NCI-H446 treated with DMSO at 0.1 percent for 48 hours (cell line): ENCODE measurements around the gene CADM1.

Experiments used
- DNase-seq: peaks from one replicate; lab custom pipeline; 2025; lab: John Stamatoyannopoulos, UW

The CADM1 gene

GRCh38 chr11:115241899-115242298 lies 262.3 kb downstream of the CADM1 start:
- DNase-seq, result no peak

GRCh38 chr11:115238791-115239190 lies 265.4 kb downstream of the CADM1 start:
- no peak for DNase-seq

GRCh38 chr11:115238086-115238485 lies 266.1 kb downstream of the CADM1 start:
- no peak for DNase-seq

- no peak for DNase-seq
These were observed 266.6 kb downstream of the CADM1 start for GRCh38 chr11:115237578-115237977.

DNA sequence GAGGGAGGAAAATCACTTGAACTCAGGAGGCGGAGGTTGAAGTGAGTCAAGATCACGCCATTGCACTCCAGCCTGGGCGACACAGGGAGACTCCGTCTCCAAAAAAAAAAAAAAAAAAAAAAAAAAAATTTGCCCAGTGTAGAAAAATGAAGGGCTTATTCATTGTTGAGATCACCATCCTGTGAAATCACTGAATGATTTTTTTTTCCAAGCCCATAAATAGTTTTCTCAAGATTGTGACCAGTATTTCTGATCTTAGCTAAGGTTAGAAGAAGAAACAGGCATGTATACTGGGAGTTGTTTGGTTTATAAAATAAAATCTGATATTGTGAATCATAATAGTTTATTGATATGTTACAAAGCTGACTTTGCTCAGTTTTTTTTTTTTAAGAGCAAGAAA lies 269.4 kb downstream of the CADM1 start:
- DNase-seq, result no peak

DNA sequence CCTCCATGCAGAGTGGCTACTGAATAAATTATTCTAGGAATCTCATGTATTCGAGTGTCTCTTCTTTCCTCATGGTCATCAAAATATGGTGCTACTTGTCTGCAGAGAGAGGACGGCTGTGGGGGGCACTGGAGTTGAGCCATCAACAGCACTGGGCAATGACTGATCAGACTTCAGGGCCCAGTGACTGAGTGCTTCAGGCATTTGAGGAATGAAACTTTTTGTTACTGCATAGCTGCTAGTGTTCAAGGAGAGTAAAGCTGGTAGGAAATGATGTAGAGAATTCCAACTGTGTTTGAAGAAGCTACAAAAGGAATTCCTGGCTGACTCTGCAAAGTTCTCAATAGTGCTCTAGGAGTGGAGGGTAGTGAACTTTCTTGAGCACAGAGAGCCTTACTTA lies 277.7 kb downstream of the CADM1 start:
- no peak for DNase-seq

DNA sequence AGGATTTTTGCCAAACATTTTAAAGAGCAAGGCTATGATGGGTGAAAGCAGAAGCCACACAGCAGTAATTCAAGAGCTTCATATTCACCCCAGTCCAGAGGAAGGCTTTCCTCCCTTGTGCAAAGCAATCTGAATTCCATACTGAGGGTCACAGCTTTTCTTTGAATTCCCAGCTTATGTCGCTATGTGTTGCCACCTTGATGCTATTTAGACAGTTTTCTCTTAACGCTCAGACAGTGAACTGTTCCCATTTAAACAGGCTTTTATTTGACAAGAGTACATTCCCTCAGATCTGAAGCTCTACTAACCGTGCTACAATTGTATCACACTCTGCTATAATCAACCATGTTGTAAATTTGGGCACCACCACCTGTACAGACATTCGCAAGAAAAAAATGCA lies 279.7 kb downstream of the CADM1 start:
- DNase-seq, result no peak

DNA sequence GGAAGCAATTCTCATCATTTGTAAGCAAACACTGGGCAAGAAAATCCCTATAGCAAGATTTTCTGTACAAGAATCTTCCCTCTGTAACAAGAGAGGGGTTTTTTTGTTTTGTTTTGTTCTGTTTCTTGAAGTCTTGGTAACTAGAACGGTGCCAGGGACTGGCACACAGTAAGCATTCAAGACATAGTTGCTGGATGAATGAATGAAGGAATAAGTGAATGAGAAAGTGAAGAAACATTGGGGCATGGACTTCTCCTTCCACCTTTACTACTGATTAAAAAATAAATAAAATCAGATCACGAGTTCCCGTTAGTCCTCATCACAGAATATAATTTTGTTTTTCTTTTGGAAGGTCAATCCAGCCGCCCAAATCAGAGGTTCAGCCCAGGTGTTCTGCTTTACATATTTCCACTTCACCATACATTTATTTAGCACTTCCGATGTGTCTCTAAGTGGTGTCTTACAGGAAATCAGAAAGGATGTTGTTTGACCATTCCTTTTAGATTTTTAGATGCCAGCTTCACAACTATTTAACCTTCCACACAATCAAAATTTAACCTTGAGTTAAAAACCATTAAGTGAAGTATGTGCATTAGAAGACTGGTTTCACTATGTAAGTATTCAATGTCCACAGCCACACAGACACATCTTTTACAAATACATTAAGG lies 281.2 kb downstream of the CADM1 start:
- no peak for DNase-seq

DNA sequence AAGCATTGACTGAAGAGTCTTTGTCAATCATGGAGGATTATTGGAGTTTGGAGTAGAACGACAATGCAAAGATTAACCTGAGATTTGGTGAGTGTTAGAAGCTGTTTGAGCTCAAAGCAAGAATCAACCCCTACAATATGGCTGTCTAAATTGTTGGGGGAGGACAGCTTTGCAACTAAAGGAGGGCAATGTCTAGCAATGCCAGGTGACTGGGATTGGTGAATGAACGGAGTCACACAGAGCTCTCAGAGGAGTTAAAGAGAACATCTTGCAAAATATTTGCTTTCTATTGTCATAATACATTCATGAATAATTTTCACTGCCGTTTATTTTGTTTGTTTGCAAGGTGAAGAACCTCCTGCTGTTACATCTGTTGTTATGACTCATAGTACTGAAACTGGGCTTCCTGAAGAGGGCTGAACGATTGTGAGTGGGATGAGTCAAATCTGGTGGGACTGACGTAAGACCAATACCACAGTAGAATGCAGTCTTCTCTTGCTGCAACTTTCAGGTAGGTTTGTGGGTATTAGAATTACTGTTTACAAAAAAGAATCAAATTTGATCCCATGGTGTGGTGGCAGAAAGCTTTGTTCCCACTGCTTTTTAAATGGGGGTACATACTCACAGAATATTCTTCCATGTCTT lies 281.9 kb downstream of the CADM1 start:
- peak; percentile 84 for DNase-seq

- no peak for DNase-seq
These were observed 282.6 kb downstream of the CADM1 start for GRCh38 chr11:115221461-115222069.

GRCh38 chr11:115220911-115221310 lies 283.3 kb downstream of the CADM1 start:
- peak; percentile 78 for DNase-seq

DNA sequence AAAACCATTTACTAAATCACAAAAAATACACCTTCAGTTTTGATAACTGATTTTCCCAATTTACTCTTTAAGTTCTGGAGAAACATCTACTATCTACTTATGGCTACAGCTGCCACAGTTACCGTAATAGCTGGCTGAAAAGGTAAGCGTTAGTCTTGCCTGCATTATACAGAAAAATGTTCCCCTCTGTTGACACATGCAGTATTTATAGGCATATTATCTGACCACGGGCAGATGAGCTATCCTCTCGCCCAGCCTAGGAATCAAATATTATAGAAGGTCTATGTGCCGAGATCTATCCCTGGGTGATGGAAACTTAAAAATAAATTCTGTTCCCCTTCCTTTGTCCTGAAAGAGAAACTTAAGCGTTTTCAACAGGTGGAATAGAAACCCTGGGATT lies 283.8 kb downstream of the CADM1 start:
- no peak for DNase-seq

DNA sequence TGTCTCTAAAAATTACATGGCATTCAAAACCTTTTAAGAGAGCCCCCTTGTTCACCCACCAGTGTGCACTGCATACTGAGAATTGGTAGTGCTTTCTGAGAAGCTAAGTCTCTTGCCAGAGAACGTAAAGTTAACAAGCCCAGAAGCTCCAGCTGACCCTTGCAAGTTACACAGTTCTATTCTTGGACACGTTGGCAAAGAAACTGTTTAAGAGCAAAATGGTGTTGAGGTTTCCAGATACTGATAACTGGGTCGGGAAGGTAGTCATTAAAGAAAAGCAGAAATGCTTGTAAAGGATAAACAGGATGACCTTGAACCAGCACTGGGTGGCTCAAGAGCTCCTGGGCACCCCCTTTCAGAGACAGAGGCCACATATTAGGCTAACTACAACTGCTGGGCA lies 284.8 kb downstream of the CADM1 start:
- no peak for DNase-seq

DNA sequence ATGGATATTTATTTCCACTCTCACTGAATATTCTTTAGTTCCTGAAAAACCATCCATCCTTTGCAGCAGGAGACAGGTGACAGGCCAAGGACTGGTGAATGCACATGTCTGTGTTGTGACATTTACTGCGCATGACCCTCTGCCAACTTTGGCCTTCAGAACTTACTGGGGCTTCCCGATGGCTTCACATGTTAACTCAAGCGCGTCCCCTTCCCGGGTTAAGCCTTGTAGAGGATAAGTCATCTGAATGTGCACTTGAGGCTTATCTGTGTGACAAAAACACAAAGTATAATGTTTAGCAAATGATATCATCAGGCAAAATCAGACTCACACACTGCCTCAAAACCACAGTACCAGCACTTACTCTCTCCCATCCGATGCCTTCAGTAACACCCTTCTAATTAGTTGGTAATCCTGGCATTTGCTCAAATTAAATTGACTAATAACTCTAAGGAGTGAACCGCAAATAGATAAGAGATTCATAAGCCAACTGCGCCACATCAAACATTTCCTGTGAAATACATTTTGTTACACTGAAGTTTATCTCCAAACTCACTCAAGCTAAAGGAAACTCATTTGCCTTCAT lies 286.4 kb downstream of the CADM1 start:
- no peak for DNase-seq

DNA sequence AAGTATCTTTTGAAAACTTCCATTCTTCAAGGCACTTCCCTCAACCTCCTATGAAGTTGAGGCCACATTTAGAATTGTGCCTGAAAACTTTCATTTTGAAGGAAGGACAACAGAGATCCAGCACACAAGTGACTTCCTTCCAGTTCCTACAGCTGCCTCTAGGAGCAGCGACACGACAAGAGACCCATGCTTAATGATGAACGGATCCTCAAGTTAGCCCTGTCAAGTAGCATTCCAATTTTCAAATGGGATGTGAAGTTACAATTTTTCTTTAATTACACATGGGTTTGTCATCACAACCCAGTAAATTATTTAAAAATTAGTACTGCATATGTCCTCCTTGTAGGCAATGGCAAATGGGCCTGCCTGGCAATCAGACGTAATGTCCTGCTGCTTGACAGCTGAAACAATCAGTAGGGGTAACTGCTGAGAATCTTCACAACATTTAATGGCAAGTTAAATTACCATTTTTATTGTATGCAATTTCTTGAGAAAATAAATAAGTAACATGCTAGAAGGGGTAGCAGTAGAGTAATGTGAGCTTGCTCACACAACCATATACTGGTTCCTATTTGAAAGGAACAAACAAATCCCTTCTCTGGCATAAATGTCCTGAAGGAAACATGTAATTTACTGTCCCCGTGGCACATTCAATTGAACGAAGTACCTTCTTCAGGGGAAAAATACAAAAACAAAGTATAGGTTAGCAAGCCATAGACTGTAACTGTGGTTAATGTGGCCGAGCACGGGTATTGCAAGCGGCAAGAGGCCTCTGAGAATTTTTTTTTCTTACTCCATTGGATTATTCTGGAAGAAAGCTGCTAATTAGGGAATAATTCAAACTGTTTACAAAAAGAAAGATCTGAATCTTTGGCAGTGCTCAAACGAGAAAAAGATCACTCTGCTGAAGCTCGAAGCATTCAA lies 288.3 kb downstream of the CADM1 start:
- no peak for DNase-seq

- DNase-seq, result no peak
These were observed 289.5 kb downstream of the CADM1 start for GRCh38 chr11:115214644-115215234.

DNA sequence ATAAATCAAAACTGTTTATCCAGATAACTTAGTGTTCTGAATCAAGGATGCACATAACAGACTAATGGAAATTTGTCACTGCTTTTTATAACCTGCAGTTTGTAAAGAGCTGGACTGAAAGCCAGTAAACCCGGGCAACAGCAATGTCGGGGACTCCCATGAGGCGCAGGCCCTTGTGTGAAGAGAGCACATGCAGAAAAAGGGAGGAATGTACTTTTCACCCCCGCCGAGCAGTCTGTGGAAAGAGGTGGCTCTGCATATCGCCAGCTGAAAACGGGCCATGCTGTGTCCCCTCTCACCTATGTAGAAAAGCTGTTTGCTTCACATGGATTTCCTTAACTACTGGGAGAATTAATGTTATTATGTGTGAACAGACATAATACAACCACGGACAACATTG lies 291.2 kb downstream of the CADM1 start:
- DNase-seq, result no peak

GRCh38 chr11:115208808-115209259 lies 295.4 kb downstream of the CADM1 start:
- no peak for DNase-seq

GRCh38 chr11:115207916-115208315 lies 296.3 kb downstream of the CADM1 start:
- DNase-seq, result no peak

DNA sequence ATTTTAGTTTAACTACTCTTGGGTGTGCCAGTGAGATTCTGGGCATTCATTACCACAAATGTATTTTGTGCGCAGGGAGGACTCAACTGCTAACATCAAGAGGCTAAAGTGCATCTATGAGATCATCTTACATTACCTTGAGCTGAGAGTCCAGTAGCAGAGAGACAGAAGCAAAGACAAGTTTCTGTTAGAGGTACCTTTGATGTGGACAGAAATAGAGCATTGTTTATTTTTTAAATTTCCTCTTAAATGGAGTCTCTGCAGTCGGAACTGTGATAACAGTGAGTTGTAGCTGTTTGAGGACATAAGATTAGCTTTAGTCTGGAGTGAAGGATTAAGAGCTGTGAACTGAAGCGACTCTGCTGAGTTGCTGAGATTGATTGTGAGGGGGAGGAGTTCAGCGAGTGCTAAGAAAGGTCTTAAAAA lies 297.0 kb downstream of the CADM1 start:
- DNase-seq, result no peak

DNA sequence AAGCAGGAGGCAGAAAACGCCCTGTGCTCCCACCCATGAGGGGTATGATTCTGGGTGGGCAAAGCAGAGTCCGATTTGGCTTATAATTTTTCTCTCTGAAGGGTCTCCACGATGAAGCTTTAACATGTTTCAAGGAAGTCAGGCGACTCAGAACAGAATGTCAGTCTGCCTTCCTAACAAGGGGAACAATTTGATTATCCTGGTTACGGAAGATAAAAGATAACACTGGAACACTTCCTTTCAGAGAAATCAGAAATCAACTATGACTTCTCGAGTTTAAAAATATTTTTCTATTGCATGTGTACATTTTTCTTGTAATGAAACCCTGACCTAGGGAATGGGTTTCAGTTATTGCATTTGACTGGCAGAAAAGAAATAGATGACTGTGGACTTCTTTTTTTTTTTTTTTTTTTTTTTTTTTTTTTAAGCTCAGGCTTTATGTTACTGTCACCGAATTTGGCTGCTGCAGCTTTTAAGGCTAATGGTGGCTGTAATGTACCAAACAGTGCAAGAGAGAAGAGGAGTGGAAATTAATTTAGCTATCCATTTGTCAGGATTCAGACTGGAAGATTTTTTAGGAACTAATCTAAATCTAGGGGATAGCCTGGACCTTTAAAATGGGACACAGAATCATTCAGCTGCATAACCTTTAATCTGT lies 297.7 kb downstream of the CADM1 start:
- no peak for DNase-seq
